Measurements from ENCODE around the gene SESN2. TPM values are rescaled to one million over a fixed set of nuclear protein-coding genes. Genes with fewer than 3 reads are reported as not detected.

Gene SESN2
- total RNA-seq, 1 experiment from 2014 or later: 6.9 TPM

GRCh38 chr1:28249866-28250295 is 9.4 kb upstream of the SESN2 start:
- H3K9me3 ChIP-seq (ENCODE audit: low read length): no peaks in the 10 kb centered on the region
- peaks cover 4% of the 10 kb centered on the region for H3F3A ChIP-seq (ENCODE audit: low read length, unreplicated experiment)
- DNase-seq: no peak
- no peaks in the 10 kb centered on the region for H4K20me1 ChIP-seq (ENCODE audit: low read length)
- POLR2A ChIA-PET (ENCODE audit: unreplicated experiment): interaction anchor here (0.9 to 1.7 kb wide), 3 partner anchors 10 to 120 kb away, joined by 6 to 12 read pairs (median 9); partner anchors contain the start of genes ATP5IF1 and PHACTR4
- no peak overlapping the region for H3K4me3 ChIP-seq (ENCODE audit: low read length)
- intact Hi-C loops (cut with micrococcal nuclease): loop anchor here (1.0 to 5.0 kb wide), 5 partner anchors 9 to 332 kb away; partner anchors contain the start of genes MED18 and SESN2
- peaks cover 26% of the 10 kb centered on the region for H3K4me1 ChIP-seq (ENCODE audit: insufficient read depth, low read length)
- H3K36me3 ChIP-seq (ENCODE audit: low read depth, low read length): no peaks in the 10 kb centered on the region
- CTCF ChIA-PET: interaction anchor here (0.6 to 2.0 kb wide), 2 partner anchors 120 to 627 kb away, joined by 3 to 32 read pairs; partner anchors contain the start of gene PHACTR4
- H2AFZ ChIP-seq (ENCODE audit: low read length): no peak overlapping the region
- H3K27ac ChIP-seq (ENCODE audit: low read length): peak overlapping the region; percentile 55
- no peak overlapping the region for H3K4me2 ChIP-seq (ENCODE audit: low read length)
- TF ChIP-seq EZH2 (IDR thresholded peaks at IDR 0.05; ENCODE audit: low read length, unreplicated experiment): no peak
- TF ChIP-seq CTCF (conservative IDR thresholded peaks at IDR 0.05; ENCODE audit: low read depth, low read length): no peak
- TF ChIP-seq EZH2phosphoT487 (IDR thresholded peaks at IDR 0.05; ENCODE audit: borderline replicate concordance, low read length): no peak
- BruUV-seq (replicated peaks): no TSS peak
- no peaks in the 10 kb centered on the region for H3K79me2 ChIP-seq (ENCODE audit: low read length)
- H3K9ac ChIP-seq (ENCODE audit: low read length): no peak overlapping the region
- H3K9me2 ChIP-seq (replicated peaks; ENCODE audit: low read length): no peaks in the 10 kb centered on the region
- no peak for ATAC-seq
- no peaks in the 10 kb centered on the region for H3K27me3 ChIP-seq (ENCODE audit: low read length)

- Histone ChIP-seq H3F3A (ENCODE audit: low read length, unreplicated experiment) (no peaks in the 10 kb centered on the region), H3K79me2 (ENCODE audit: low read length) (peaks cover 17% of the 10 kb centered on the region), H3K27me3 (ENCODE audit: low read length) (no peaks in the 10 kb centered on the region), H3K9ac (ENCODE audit: low read length) (no peak overlapping the region), H3K4me2 (ENCODE audit: low read length) (no peak overlapping the region), H2AFZ (ENCODE audit: low read length) (no peak overlapping the region), H3K4me3 (ENCODE audit: low read length) (no peak overlapping the region), H3K4me1 (ENCODE audit: insufficient read depth, low read length) (peaks cover 16% of the 10 kb centered on the region), H3K36me3 (ENCODE audit: low read depth, low read length) (no peaks in the 10 kb centered on the region), H4K20me1 (ENCODE audit: low read length) (peaks cover 7% of the 10 kb centered on the region), H3K9me3 (ENCODE audit: low read length) (no peaks in the 10 kb centered on the region), H3K27ac (ENCODE audit: low read length) (no peak overlapping the region), H3K9me2 (replicated peaks; ENCODE audit: low read length) (no peaks in the 10 kb centered on the region)
- BruUV-seq (replicated peaks): no TSS peak
- TF ChIP-seq CTCF (conservative IDR thresholded peaks at IDR 0.05; ENCODE audit: low read depth, low read length) (no peak), EZH2phosphoT487 (IDR thresholded peaks at IDR 0.05; ENCODE audit: borderline replicate concordance, low read length) (no peak), EZH2 (IDR thresholded peaks at IDR 0.05; ENCODE audit: low read length, unreplicated experiment) (no peak)
- intact Hi-C loops (cut with micrococcal nuclease): no loop called here
- ChIA-PET POLR2A (ENCODE audit: unreplicated experiment) (interaction anchor here (0.6 to 0.7 kb wide), 2 partner anchors 10 to 12 kb away, joined by 4 to 17 read pairs; no protein-coding TSS in a partner anchor), CTCF (no interaction called here)
- ATAC-seq: no peak
- no peak for DNase-seq
Observed at GRCh38 chr1:28256197-28256827, 3.0 kb upstream of the SESN2 start.

GRCh38 chr1:28257736-28258135 is 1.6 kb upstream of the SESN2 start:
- H3K9ac ChIP-seq (ENCODE audit: low read length): no peak overlapping the region
- H2AFZ ChIP-seq (ENCODE audit: low read length): no peak overlapping the region
- H4K20me1 ChIP-seq (ENCODE audit: low read length): peaks cover 8% of the 10 kb centered on the region
- ChIA-PET POLR2A (ENCODE audit: unreplicated experiment) (interaction anchor here (0.6 kb wide), 1 partner anchor 11 kb away, joined by 3 read pairs; no protein-coding TSS in a partner anchor), CTCF (interaction anchor here (0.6 to 1.0 kb wide), 3 partner anchors 9 to 111 kb away, joined by 3 to 8 read pairs (median 3); no protein-coding TSS in a partner anchor)
- H3K4me2 ChIP-seq (ENCODE audit: low read length): no peak overlapping the region
- no peaks in the 10 kb centered on the region for H3F3A ChIP-seq (ENCODE audit: low read length, unreplicated experiment)
- TF ChIP-seq EZH2 (IDR thresholded peaks at IDR 0.05; ENCODE audit: low read length, unreplicated experiment) (no peak), EZH2phosphoT487 (IDR thresholded peaks at IDR 0.05; ENCODE audit: borderline replicate concordance, low read length) (no peak), CTCF (conservative IDR thresholded peaks at IDR 0.05; ENCODE audit: low read depth, low read length) (no peak)
- ATAC-seq: no peak
- no peaks in the 10 kb centered on the region for H3K27me3 ChIP-seq (ENCODE audit: low read length)
- H3K27ac ChIP-seq (ENCODE audit: low read length): no peak overlapping the region
- peaks cover 29% of the 10 kb centered on the region for H3K79me2 ChIP-seq (ENCODE audit: low read length)
- no peak for DNase-seq
- intact Hi-C loops (cut with micrococcal nuclease): no loop called here
- no peaks in the 10 kb centered on the region for H3K36me3 ChIP-seq (ENCODE audit: low read depth, low read length)
- H3K4me1 ChIP-seq (ENCODE audit: insufficient read depth, low read length): peaks cover 17% of the 10 kb centered on the region
- BruUV-seq (replicated peaks): no TSS peak
- H3K9me2 ChIP-seq (replicated peaks; ENCODE audit: low read length): no peaks in the 10 kb centered on the region
- no peaks in the 10 kb centered on the region for H3K9me3 ChIP-seq (ENCODE audit: low read length)
- no peak overlapping the region for H3K4me3 ChIP-seq (ENCODE audit: low read length)
